HUES64 (cell line): ENCODE data around the gene CLIC3.

Experiments
- H3K27ac ChIP-seq: 2 replicates; pipeline ENCODE4 v1.7.0; 2013; ENCODE audit warnings: low read depth, low read length, inconsistent platforms
- H3K27me3 ChIP-seq: 2 replicates; pipeline ENCODE4 v1.6.1; 2013; ENCODE audit warnings: mild to moderate bottlenecking, low read length; ENCODE audit not compliant: insufficient read depth
- H3K36me3 ChIP-seq: 2 replicates; pipeline ENCODE4 v1.6.1; 2013; ENCODE audit warnings: mild to moderate bottlenecking, low read length; ENCODE audit not compliant: insufficient read depth
- H3K4me1 ChIP-seq: 2 replicates; pipeline ENCODE4 v1.6.1; 2013; ENCODE audit warnings: mild to moderate bottlenecking, low read length, moderate library complexity; ENCODE audit not compliant: insufficient read depth
- H3K4me3 ChIP-seq: 2 replicates; pipeline ENCODE4 v1.5.1; 2013; ENCODE audit warnings: mild to moderate bottlenecking, low read length, moderate library complexity
- H3K9ac ChIP-seq: 2 replicates; pipeline ENCODE4 v1.6.1; 2013; ENCODE audit warnings: mild to moderate bottlenecking, low read depth, low read length
- H3K9me3 ChIP-seq: 2 replicates; pipeline ENCODE4 v1.6.1; 2013; ENCODE audit warnings: low read depth, low read length; ENCODE audit not compliant: insufficient read depth
- WGBS: fragments of 150-250, 120-280 bp; methylation state at CpG from one replicate; pipeline ENCODE4 v1.1.7; 2013; ENCODE audit warnings: missing lambda C conversion rate; 5-methylcytosine and 5-hydroxymethylcytosine counted together

CLIC3 gene

DNA sequence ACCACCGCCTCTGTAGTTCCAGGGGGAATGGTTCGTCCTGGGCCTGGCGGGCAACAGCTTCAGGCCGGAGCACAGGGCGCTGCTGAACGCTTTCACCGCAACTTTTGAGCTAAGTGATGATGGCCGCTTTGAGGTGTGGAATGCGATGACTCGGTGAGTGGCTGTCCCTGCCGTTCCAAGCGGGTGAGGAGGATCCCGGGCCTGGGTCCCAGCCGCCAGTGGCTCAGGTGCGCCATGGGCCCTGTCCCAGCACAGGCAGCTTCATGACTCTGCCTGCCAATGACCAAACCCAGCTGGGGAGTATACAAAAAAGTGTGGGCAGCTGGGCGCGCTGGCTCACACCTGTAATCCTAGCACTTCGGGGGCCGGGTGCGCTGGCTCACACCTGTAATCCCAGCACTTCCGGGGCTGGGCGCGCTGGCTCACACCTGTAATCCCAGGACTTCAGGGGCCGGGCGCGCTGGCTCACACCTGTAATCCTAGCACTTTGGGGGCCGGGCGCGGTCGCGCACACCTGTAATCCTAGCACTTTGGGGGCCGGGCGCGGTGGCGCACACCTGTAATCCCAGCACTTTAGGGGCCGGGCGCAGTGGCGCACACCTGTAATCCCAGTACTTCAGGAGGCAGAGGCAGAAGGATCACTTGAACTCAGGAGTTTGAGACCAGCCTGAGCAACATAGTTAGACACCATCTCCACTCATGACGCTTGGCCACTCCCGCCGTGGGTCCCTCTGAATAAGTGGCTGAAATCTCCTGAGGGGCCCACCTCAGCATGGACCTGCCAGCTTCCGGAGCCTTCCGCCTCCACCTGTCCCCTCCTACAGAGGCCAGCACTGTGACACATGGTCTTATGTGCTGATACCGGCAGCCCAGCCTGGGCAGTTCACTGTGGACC lies 43.2 kb downstream of the CLIC3 start:
- H3K4me3 ChIP-seq, result no peak overlapping the region
- WGBS, result 92% methylated on average over 44 of the region's 44 CpGs
- H3K4me1 ChIP-seq, result peaks cover 7% of the 10 kb centered on the region
- no peak overlapping the region for H3K27ac ChIP-seq
- no peak overlapping the region for H3K9ac ChIP-seq
- no peaks in the 10 kb centered on the region for H3K9me3 ChIP-seq
- no peaks in the 10 kb centered on the region for H3K27me3 ChIP-seq
- H3K36me3 ChIP-seq, result no peaks in the 10 kb centered on the region

DNA sequence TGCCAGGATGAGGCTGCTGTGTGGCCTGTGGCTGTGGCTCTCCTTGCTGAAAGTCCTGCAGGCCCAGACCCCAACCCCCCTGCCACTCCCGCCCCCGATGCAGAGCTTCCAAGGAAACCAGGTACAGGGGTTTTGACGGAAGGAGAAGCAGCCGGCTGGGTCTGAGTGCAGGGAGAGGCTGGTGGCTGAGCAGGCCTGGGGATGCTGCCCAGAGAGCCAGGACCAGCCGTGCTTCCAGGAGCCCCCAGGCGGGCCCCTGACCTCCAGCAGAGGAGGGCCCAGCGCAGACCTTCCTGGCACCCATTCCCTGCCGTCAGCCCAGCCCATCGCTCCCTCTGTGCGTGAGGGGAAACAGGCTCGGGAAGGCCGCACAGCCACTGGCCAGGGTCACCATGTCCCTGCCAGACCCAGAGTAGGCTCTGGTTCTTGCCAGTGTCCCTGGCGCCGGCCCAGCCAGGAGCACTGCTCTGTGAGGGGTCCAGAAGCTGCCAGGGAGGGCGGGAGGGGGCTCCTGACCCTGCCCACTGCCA lies 44.0 kb downstream of the CLIC3 start:
- no peaks in the 10 kb centered on the region for H3K9me3 ChIP-seq
- no peaks in the 10 kb centered on the region for H3K36me3 ChIP-seq
- no peak overlapping the region for H3K27ac ChIP-seq
- H3K4me1 ChIP-seq, result peaks cover 7% of the 10 kb centered on the region
- no peak overlapping the region for H3K9ac ChIP-seq
- 87% methylated on average over 15 of the region's 15 CpGs for WGBS
- H3K27me3 ChIP-seq, result no peaks in the 10 kb centered on the region
- H3K4me3 ChIP-seq, result no peak overlapping the region

DNA sequence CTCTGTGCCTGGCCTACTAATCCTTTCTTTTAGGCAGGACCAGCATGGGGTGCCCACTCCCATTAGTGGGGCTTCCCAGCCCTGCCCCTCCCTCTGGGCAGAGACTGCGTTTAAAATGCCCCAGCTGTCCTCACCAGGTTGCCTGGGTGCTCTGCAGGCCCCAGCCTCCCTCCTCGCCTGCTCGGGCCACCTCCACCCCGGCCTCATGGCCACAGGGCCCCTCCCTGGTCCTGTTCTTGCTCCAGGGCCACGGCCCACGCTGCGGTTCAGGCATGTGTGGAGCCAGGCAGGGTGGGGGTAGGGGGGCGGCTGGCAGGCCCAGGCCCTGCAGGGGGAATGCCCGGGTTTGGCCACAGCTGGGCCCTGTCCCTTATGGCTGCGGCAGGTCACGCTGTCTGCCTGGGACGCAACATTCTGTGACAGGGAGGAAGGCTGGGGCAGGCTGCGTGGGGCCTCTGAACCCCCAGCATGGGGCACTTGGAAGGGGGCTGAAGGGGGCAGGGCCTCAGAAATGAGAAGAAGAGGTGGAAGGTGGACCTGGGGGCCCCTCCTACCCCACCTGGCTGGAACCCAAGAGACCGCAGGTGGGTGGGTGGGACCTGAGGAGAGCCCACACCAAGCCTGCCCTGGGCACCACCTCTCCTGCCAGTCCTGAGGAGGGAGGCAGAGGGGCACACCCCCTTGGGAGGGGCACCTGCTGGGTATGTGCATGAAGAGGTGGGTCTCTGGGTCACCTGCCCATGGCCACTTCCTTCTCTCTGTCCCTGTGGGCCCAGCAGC lies 44.6 kb downstream of the CLIC3 start, which contains the start of gene LCN12:
LCN12 (plus strand) TSS at position 733 of the 780 bp plus-strand sequence. CDS start 55 bp downstream, outside the sequence.
- no peaks in the 10 kb centered on the region for H3K27me3 ChIP-seq
- no peak within 1 kb of the TSS for H3K9ac ChIP-seq
- no peak within 1 kb of the TSS for H3K27ac ChIP-seq
- H3K36me3 ChIP-seq, result no peaks in the 10 kb centered on the region
- H3K4me1 ChIP-seq, result peaks cover 7% of the 10 kb centered on the region
- H3K4me3 ChIP-seq, result no peak within 1 kb of the TSS
- WGBS, result 88% methylated on average over 14 of the region's 14 CpGs
- H3K9me3 ChIP-seq, result no peaks in the 10 kb centered on the region

DNA sequence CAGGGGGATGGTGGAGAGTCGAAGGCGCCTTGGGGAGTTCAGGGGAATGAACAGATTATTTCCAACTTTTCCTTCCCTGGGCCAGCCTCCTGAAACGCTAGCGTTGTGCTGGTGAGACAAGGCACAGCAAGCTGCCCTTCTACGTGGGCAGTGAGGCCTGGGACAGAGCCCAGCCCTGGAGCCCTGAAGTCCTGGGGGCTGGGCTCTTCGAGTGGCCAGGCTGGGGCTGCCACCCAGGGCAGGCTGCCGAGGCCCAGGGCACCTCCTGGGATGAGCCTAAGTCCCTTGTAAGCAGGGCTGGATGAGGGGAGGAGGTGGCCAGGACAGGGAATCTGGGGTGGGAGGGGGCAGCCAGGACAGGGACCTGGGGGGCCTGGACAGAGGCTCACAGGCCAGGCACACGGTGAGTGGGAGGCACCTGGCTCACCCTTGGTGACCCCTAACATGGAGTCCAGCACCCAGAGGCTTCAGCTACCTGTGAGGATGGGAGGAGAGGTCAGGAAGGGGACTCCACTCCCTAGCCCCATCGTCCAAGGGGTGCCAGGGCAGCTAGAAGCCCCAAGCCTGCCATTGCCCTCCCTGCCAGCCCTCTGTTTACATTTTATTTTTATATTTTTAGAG lies 45.6 kb downstream of the CLIC3 start:
- Histone ChIP-seq H3K9me3 (no peaks in the 10 kb centered on the region), H3K27me3 (no peaks in the 10 kb centered on the region), H3K9ac (peak overlapping the region; percentile 77), H3K27ac (peak overlapping the region; percentile 63), H3K4me1 (peaks cover 7% of the 10 kb centered on the region), H3K4me3 (peak overlapping the region; percentile 67), H3K36me3 (no peaks in the 10 kb centered on the region)
- 53% methylated on average over 9 of the region's 9 CpGs for WGBS

DNA sequence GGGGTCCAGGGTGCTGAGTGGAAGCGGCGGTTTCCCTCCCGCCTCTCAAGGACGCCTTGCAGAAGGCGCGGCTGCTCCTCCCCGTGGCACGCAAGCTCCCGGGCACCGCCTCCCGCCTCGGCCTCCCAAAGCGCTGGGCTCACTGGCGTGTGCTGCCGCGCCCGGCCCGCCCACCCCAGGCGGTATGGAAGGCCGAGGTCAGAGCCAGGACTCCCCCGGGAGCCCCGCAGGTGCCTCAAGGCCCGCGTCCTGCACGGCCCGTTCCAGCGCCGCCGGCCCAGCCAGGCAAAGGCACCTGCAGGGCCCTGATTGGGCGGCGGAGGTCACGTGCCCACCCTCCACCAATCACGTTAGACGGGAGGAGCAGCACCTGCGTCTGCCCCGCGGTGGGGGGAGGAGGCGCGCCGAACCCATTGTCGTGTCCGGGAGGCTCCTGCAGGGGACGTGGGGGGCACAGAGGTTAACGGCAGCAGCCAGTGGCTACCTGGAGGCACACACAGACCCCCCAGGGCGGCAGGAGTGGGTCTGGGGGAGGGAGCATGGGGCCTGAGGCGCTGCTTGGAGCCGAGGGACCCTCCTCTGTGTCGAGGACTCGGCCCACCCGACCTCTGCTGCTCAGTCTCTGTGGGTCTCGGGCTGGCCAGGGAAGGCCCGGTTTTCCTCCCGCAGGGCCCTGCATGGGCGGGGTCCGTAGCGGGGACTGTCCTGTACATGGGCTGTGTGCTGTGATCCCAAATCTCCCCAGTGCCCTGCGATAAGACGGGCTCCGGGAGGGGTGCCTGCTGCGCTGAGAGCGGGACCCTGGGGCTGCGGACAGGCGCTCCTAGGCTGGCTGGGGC lies 46.3 kb downstream of the CLIC3 start:
- peak overlapping the region; percentile 63 for H3K27ac ChIP-seq
- H3K4me1 ChIP-seq, result peaks cover 7% of the 10 kb centered on the region
- H3K27me3 ChIP-seq, result no peaks in the 10 kb centered on the region
- no peaks in the 10 kb centered on the region for H3K9me3 ChIP-seq
- H3K4me3 ChIP-seq, result peak overlapping the region; percentile 67
- 4% methylated on average over 63 of the region's 63 CpGs for WGBS
- no peaks in the 10 kb centered on the region for H3K36me3 ChIP-seq
- peak overlapping the region; percentile 77 for H3K9ac ChIP-seq

DNA sequence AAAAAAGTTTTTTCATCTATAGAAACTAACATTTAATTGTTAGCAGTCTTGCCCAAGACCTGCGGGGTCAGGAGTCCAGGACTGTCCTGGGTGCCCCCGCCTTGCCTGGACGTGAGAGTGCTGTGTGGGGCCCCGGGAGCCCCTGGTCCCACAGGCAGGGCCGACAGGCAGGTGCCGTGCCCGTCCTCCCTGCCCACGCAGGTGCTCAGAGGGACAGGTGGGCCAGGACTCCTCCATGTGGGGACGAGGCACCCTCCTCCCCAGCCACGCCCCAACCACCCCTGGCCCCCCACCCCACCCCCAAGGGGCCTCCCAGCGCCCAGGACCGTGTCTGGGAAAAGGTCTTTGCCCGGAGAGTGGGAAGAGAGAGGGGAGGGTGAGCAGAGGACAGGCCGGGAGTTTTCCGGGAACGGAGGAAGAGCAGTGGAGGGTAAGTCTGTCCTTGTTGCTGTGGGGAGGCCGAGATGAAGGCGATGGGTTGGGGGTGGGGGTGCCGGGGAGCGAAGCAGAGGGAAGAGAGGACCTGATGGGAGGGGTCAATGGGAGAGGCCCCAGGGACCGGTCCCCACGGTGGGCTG lies 47.0 kb downstream of the CLIC3 start:
- peak overlapping the region; percentile 71 for H3K9ac ChIP-seq

DNA sequence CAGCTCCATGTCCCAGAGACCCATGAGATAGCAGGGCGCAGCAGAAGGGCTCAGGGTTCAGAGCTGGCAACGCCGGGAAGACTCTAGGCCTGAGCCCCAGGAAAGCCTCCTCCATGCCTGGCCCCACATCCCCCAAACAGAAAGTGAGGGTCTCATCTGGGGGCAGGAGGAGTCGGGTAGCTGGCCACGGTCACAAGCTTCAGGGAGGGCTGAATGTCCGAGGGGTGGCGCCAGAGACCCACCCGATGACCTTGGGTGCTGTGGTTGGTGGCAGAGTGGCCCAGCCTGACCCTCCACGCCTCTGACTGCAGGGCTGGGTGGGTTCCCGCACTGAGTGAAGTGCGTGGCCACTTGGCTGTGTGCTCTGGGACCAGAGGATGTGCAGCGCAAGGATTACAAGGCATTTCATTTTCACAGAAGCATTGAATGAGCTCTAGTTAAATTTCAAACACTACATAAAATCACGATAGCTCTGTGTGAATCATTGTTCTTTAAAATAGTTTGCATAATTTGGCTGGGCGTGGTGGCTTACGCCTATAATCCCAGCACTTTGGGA lies 48.3 kb downstream of the CLIC3 start:
- Histone ChIP-seq H3K36me3 (no peaks in the 10 kb centered on the region), H3K27ac (no peak overlapping the region), H3K27me3 (no peaks in the 10 kb centered on the region), H3K4me1 (peaks cover 7% of the 10 kb centered on the region), H3K9me3 (no peaks in the 10 kb centered on the region), H3K4me3 (no peak overlapping the region), H3K9ac (no peak overlapping the region)
- WGBS, result 58% methylated on average over 15 of the region's 15 CpGs

More for the DNA sequence above, 47.0 kb downstream of the CLIC3 start:
- WGBS, result 29% methylated on average over 22 of the region's 22 CpGs
- peak overlapping the region; percentile 67 for H3K4me3 ChIP-seq
- H3K9me3 ChIP-seq, result no peaks in the 10 kb centered on the region
- no peaks in the 10 kb centered on the region for H3K36me3 ChIP-seq
- H3K27me3 ChIP-seq, result no peaks in the 10 kb centered on the region
- H3K27ac ChIP-seq, result no peak overlapping the region
- H3K4me1 ChIP-seq, result peaks cover 7% of the 10 kb centered on the region

DNA sequence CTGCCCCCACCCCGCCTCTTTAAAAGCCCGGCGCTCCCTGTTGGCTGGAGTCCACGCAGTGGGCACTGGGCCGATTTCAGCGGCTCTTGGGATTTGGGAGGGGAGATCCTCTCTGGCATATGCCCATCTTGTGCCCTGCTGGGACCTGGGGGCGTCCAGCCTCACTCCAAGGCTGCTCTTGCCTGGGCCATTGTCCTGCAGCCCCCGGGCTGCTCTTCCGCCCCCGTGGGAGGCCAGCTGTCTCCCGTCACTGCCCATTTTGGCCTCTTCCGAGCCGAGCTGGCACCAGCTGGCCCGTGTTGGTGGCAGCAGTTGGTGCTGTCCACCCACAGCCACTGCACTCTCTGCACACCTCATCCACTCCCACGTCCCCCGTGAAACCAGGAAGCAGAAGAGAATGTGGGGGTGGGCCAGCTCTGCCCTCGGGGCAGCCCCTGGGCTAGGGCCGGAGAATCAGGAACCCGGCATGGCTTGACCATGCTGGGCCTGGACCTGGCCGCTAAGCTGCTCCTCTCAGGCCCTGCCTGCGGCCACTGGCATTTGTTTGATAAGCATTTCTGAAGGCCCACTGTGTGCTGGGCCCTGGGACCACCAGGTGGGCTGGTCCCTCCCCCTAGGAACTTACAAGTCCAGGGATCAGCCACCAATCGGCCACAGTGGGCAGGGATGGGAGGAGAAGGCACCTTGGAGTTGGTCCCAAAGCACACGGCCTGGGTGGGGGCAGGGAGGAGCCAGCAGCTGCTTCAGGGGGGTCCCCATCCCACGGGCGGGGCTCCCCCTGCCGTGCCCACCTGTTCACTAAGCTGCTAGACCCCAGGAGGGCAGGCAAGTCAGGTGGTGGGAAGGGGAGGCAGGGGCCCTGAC lies 49.1 kb downstream of the CLIC3 start:
- H3K9ac ChIP-seq, result no peak overlapping the region; the same call in 1 of the 2 replicates
- H3K27ac ChIP-seq, result no peak overlapping the region
- peaks cover 7% of the 10 kb centered on the region for H3K4me1 ChIP-seq
- WGBS, result 78% methylated on average over 26 of the region's 26 CpGs
- H3K36me3 ChIP-seq, result peaks cover 7% of the 10 kb centered on the region
- no peaks in the 10 kb centered on the region for H3K9me3 ChIP-seq
- no peak overlapping the region for H3K4me3 ChIP-seq
- no peaks in the 10 kb centered on the region for H3K27me3 ChIP-seq

DNA sequence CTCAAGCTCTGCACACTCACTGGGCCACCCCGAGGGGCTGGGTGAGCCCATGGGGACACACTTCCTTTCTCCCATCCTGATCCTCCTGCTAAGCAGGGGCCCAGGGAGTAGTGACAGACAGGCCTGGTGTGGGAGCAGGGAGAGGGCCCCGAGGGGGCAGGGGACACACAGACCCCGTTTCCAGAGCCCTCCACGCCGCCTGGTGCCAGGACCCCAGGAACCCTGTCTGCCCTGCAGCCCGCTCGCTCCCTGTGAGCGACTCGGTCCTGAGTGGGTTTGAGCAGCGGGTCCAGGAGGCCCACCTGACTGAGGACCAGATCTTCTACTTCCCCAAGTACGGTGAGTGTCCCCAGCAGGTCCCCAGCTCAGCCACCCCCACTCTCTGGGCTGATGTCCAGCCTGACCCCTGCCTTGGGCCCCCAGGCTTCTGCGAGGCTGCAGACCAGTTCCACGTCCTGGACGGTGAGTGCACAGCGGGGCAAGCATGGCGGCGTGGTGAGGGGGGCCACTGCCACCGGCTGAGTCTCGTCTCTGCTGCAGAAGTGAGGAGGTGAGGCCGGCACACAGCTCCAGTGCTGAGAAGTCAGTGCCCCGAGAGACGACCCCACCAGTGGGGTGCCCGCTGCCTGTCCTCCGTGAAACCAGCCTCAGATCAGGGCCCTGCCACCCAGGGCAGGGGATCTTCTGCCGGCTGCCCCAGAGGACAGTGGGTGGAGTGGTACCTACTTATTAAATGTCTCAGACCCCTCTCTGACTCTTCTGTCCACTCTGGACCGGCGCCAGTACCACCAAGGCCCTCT lies 49.9 kb downstream of the CLIC3 start:
- Histone ChIP-seq H3K9ac (no peak overlapping the region), H3K36me3 (peaks cover 15% of the 10 kb centered on the region), H3K4me3 (no peak overlapping the region), H3K27ac (no peak overlapping the region), H3K9me3 (no peaks in the 10 kb centered on the region), H3K4me1 (peaks cover 7% of the 10 kb centered on the region), H3K27me3 (no peaks in the 10 kb centered on the region)
- 92% methylated on average over 27 of the region's 27 CpGs for WGBS
